Liver (tissue), 3 donors: ENCODE measurements around the gene RTN4RL2.

Source experiments
- CTCF ChIP-seq: fragments of 150-350 bp; IDR thresholded peaks from 2 replicates; pipeline ENCODE4 v1.5.1; 2017; ENCODE audit warnings: improper control_type of control experiment, low read depth, low read length; ENCODE audit not compliant: missing input control
- EGR1 ChIP-seq, 2 donors: IDR thresholded peaks; 2 replicates each; pipeline ENCODE4 v1.6.1; 2016 to 2018; ENCODE audit warnings: antibody characterized with exemption in 2 of 2, low read depth in 2 of 2
- FOXA1 ChIP-seq: IDR thresholded peaks from 2 replicates; pipeline ENCODE4 v1.6.1; 2016; ENCODE audit warnings: antibody characterized with exemption
- GABPA ChIP-seq, 2 donors: IDR thresholded peaks in 1 of 2; conservative IDR thresholded peaks in 1 of 2; 2 replicates each; pipeline ENCODE4 v1.6.1; 2016; ENCODE audit warnings: antibody characterized with exemption in 2 of 2, mild to moderate bottlenecking in 1 of 2, moderate library complexity in 1 of 2
- JUND ChIP-seq, 2 donors: IDR thresholded peaks; 2 replicates each; pipeline ENCODE4 v1.6.1; 2016; ENCODE audit warnings: antibody characterized with exemption in 2 of 2
- NR2F2 ChIP-seq: IDR thresholded peaks from 2 replicates; pipeline ENCODE4 v1.6.1; 2016; ENCODE audit warnings: antibody characterized with exemption
- RAD21 ChIP-seq, 2 donors: IDR thresholded peaks; 2 replicates each; pipeline ENCODE4 v1.6.1; 2016; ENCODE audit warnings: antibody characterized with exemption in 2 of 2, mild to moderate bottlenecking in 2 of 2
- RXRA ChIP-seq, 2 donors: IDR thresholded peaks; 2 replicates each; pipeline ENCODE4 v1.6.1; 2017 to 2018; ENCODE audit warnings: antibody characterized with exemption in 2 of 2, mild to moderate bottlenecking in 1 of 2
- SP1 ChIP-seq: IDR thresholded peaks from 2 replicates; pipeline ENCODE4 v1.6.1; 2018; ENCODE audit warnings: antibody characterized with exemption, mild to moderate bottlenecking
- TAF1 ChIP-seq: conservative IDR thresholded peaks from 2 replicates; pipeline ENCODE4 v1.6.1; 2016; ENCODE audit warnings: antibody characterized with exemption, mild to moderate bottlenecking
- YY1 ChIP-seq: IDR thresholded peaks from 2 replicates; pipeline ENCODE4 v1.6.1; 2016; ENCODE audit warnings: antibody characterized with exemption, mild to moderate bottlenecking
- TF ChIP-seq, protein P1 (sequence below): IDR thresholded peaks from 2 replicates; pipeline ENCODE4 v1.6.1; 2016; ENCODE audit warnings: antibody characterized with exemption
- TF ChIP-seq, protein P2 (sequence below): IDR thresholded peaks from 2 replicates; pipeline ENCODE4 v1.6.1; 2016; ENCODE audit warnings: antibody characterized with exemption, mild to moderate bottlenecking
- TF ChIP-seq, protein P3 (sequence below): IDR thresholded peaks from 2 replicates; pipeline ENCODE4 v1.6.1; 2016; ENCODE audit warnings: antibody characterized with exemption
- donor health status: healthy.
- donor health status: healthy.

DNA sequence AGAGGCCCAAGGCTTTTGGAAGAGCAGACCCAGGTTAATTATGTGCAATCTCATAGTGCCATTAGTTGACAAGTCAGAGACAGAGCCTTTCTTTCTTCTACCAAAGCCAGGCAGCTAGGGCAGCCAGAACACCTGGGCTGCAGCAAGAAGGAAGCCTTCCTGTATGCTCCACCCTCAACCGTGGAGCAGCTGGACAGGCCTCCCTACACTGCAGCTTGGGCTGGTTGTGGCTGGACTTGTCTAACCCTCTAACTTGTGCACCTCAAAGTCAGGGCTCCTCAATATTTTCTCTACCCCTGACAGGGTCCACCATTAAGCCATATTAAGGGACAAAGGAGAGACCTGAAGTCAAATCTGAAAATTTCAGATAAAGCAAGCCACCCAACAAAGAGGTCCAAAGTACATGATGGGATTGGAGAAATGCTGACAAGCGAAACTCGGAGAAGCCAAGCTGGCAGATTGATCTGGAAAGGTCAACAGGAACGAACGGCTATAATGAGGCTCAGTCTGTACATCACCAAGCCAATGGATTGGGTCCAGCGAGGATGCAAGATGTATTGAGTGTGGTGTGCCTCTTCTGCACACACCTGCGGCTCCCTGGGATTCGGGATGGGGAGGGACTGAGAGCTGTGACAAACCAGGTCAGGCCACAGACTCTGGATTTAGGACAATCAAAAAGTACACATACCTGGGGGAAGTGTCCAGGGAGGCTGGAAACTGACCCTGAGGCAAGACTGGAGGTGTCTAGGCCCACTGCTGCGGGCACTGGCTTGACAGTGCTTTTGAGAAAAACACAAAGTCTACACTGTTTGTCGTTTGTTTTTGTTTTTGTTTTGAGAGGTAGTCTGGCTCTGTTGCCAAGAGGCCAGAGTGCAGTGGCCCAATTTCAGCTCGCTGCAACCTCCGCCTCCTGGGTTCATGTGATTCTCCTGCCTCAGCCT is 21.7 kb upstream of the RTN4RL2 start:
- TF ChIP-seq CTCF, result no peak
- TF ChIP-seq GABPA (IDR thresholded peaks at IDR 0.05 in 1 of 2, conservative IDR thresholded peaks at IDR 0.05 in 1 of 2), result no peak
- TF ChIP-seq, protein P1, sequence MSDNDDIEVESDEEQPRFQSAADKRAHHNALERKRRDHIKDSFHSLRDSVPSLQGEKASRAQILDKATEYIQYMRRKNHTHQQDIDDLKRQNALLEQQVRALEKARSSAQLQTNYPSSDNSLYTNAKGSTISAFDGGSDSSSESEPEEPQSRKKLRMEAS, result peak; percentile 75
- peak; percentile 42 to 64 for TF ChIP-seq RAD21 (IDR thresholded peaks at IDR 0.05)
- TF ChIP-seq, protein P2, sequence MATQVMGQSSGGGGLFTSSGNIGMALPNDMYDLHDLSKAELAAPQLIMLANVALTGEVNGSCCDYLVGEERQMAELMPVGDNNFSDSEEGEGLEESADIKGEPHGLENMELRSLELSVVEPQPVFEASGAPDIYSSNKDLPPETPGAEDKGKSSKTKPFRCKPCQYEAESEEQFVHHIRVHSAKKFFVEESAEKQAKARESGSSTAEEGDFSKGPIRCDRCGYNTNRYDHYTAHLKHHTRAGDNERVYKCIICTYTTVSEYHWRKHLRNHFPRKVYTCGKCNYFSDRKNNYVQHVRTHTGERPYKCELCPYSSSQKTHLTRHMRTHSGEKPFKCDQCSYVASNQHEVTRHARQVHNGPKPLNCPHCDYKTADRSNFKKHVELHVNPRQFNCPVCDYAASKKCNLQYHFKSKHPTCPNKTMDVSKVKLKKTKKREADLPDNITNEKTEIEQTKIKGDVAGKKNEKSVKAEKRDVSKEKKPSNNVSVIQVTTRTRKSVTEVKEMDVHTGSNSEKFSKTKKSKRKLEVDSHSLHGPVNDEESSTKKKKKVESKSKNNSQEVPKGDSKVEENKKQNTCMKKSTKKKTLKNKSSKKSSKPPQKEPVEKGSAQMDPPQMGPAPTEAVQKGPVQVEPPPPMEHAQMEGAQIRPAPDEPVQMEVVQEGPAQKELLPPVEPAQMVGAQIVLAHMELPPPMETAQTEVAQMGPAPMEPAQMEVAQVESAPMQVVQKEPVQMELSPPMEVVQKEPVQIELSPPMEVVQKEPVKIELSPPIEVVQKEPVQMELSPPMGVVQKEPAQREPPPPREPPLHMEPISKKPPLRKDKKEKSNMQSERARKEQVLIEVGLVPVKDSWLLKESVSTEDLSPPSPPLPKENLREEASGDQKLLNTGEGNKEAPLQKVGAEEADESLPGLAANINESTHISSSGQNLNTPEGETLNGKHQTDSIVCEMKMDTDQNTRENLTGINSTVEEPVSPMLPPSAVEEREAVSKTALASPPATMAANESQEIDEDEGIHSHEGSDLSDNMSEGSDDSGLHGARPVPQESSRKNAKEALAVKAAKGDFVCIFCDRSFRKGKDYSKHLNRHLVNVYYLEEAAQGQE, result peak; percentile 86
- peak; percentile 96 for TF ChIP-seq SP1
- TF ChIP-seq NR2F2, result peak; percentile 52
- TF ChIP-seq TAF1, result no peak
- TF ChIP-seq YY1, result peak; percentile 80
- peak; percentile 80 to 87 for TF ChIP-seq JUND (IDR thresholded peaks at IDR 0.05)
- peak; percentile 71 for TF ChIP-seq FOXA1
- peak; percentile 90 for TF ChIP-seq RXRA (IDR thresholded peaks at IDR 0.05)
- TF ChIP-seq, protein P3, sequence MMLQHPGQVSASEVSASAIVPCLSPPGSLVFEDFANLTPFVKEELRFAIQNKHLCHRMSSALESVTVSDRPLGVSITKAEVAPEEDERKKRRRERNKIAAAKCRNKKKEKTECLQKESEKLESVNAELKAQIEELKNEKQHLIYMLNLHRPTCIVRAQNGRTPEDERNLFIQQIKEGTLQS, result peak; percentile 32
- peak in 1 of 2 donors; percentile 52 for TF ChIP-seq EGR1 (IDR thresholded peaks at IDR 0.05; ENCODE audit: low read depth in 2 of 2)
